Smooth muscle cell (in vitro differentiated cells): ENCODE results near the gene FAM98B. TPM values are rescaled to one million over a fixed set of nuclear protein-coding genes. Genes with fewer than 3 reads are reported as not detected.

Experiments used
- DNase-seq: peaks from one replicate; lab custom pipeline; 2025; ENCODE audit not compliant: unreplicated experiment; lab: John Stamatoyannopoulos, UW
- H2AFZ ChIP-seq: fragments of 200-600 bp; sonication (generic); 2 replicates; pipeline ENCODE4 v1.6.0; 2016; ENCODE audit warnings: antibody characterized with exemption, low read depth, mild to moderate bottlenecking
- H3F3A ChIP-seq: fragments of 200-600 bp; sonication (generic); 2 replicates; pipeline ENCODE4 v1.6.0; 2017; ENCODE audit warnings: antibody characterized with exemption, low read depth
- H3K27ac ChIP-seq: fragments of 200-600 bp; sonication (generic); 2 replicates; pipeline ENCODE4 v1.5.1; 2016; ENCODE audit warnings: low read depth, mild to moderate bottlenecking
- H3K27me3 ChIP-seq: fragments of 200-600 bp; sonication (generic); 2 replicates; pipeline ENCODE4 v1.6.1; 2016; ENCODE audit warnings: low read depth, mild to moderate bottlenecking
- H3K36me3 ChIP-seq: fragments of 200-600 bp; sonication (generic); 2 replicates; pipeline ENCODE4 v1.5.1; 2016; ENCODE audit warnings: low read depth
- H3K4me1 ChIP-seq: fragments of 200-600 bp; sonication (generic); 2 replicates; pipeline ENCODE4 v1.5.1; 2016; ENCODE audit warnings: low read depth
- H3K4me2 ChIP-seq: fragments of 200-600 bp; sonication (generic); 2 replicates; pipeline ENCODE4 v1.6.0; 2016; ENCODE audit warnings: mild to moderate bottlenecking
- H3K4me3 ChIP-seq: fragments of 200-600 bp; sonication (generic); 2 replicates; pipeline ENCODE4 v1.5.1; 2016; ENCODE audit warnings: mild to moderate bottlenecking
- H3K79me2 ChIP-seq: fragments of 200-600 bp; sonication (generic); 2 replicates; pipeline ENCODE4 v1.6.0; 2016; ENCODE audit warnings: low read depth, mild to moderate bottlenecking
- H3K9ac ChIP-seq: fragments of 200-600 bp; sonication (generic); 2 replicates; pipeline ENCODE4 v1.6.0; 2016; ENCODE audit warnings: low read depth
- H3K9me3 ChIP-seq: fragments of 200-600 bp; sonication (generic); replicated peaks from 2 replicates; pipeline ENCODE4 v1.5.1; 2016; ENCODE audit warnings: low read depth
- H4K20me1 ChIP-seq: fragments of 200-600 bp; sonication (generic); 2 replicates; pipeline ENCODE4 v1.6.0; 2016; ENCODE audit warnings: low read depth
- WGBS: methylation state at CpG from one replicate; pipeline ENCODE4 v1.1.7; 2016; ENCODE audit warnings: low lambda C conversion rate; 5-methylcytosine and 5-hydroxymethylcytosine counted together
- polyA plus RNA-seq: library from polyadenylated mRNA; unstranded; fragments of >200 nt; fragmentation: Nextera tagmentation; extraction: Ambion mirVana; gene quantifications from 2 replicates; pipeline ENCODE4 v1.2.1, GENCODE V29; 2016
- total RNA-seq: library from RNA; depleted of rRNA; stranded (reverse); fragments of >200 nt; gene quantifications from 2 replicates; pipeline ENCODE4 v1.2.3, GENCODE V29; 2014
- TF ChIP-seq, protein P1 (sequence below): fragments of 200-600 bp; sonication (generic); IDR thresholded peaks from 2 replicates; pipeline ENCODE4 v1.5.1; 2017; ENCODE audit warnings: borderline replicate concordance, mild to moderate bottlenecking, antibody characterized with exemption; ENCODE audit not compliant: insufficient read depth, poor library complexity, severe bottlenecking

Gene FAM98B
- total and polyA plus RNA-seq, 2 experiments from 2014 or later = 1.4 to 5.1 TPM

DNA sequence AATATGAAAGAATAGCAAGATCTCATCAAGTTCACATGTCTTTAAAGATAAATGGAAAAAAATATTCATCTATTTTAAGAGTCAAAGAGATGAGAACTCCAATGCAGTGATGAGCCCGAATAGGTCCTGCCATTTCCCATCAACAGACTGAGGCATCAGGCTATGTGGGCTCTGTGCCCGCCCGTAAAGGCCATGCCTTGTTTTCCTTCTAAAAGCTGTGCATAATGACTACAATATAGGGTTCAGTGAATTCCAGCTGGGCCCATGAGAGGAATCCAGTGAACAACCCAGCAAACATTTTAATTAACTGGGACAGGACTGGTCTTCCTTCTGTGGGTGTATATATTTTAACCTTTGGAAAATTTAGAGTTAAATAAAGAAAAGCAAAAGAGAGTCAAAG is 66.1 kb downstream of the FAM98B start:
- Histone ChIP-seq H3K4me1 (no peaks in the 10 kb centered on the region), H3K9me3 (no peaks in the 10 kb centered on the region), H3K9ac (no peak overlapping the region), H3K27me3 (no peaks in the 10 kb centered on the region), H2AFZ (no peak overlapping the region), H3K36me3 (no peaks in the 10 kb centered on the region), H4K20me1 (no peaks in the 10 kb centered on the region), H3K4me3 (no peak overlapping the region), H3F3A (no peaks in the 10 kb centered on the region), H3K4me2 (no peak overlapping the region), H3K27ac (no peak overlapping the region), H3K79me2 (no peaks in the 10 kb centered on the region)
- TF ChIP-seq, protein P1, sequence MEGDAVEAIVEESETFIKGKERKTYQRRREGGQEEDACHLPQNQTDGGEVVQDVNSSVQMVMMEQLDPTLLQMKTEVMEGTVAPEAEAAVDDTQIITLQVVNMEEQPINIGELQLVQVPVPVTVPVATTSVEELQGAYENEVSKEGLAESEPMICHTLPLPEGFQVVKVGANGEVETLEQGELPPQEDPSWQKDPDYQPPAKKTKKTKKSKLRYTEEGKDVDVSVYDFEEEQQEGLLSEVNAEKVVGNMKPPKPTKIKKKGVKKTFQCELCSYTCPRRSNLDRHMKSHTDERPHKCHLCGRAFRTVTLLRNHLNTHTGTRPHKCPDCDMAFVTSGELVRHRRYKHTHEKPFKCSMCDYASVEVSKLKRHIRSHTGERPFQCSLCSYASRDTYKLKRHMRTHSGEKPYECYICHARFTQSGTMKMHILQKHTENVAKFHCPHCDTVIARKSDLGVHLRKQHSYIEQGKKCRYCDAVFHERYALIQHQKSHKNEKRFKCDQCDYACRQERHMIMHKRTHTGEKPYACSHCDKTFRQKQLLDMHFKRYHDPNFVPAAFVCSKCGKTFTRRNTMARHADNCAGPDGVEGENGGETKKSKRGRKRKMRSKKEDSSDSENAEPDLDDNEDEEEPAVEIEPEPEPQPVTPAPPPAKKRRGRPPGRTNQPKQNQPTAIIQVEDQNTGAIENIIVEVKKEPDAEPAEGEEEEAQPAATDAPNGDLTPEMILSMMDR = no peak
- WGBS = 93% methylated on average over 3 of the region's 3 CpGs
- DNase-seq = no peak

DNA sequence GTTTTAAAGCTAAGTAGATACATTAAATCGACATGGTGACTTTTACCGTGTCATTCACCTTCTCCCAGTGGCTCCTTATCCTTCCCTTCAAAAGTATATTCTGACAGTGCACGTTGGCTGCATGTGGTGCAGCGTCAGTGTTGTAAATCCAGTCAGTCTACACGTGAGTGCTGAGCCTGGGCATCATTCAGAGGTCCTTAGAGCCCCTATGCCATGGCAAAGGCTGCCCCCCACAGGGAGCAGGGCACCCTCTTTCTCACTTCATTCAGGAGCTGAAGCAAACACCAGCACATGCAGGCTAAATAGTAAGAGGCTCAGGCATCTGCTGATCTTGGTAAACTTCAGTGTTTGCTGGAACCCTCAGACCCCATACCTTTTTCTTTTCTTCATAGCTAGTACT is 67.4 kb downstream of the FAM98B start:
- DNase-seq = no peak
- no peak overlapping the region for H3K4me2 ChIP-seq
- no peaks in the 10 kb centered on the region for H3K4me1 ChIP-seq
- H3K79me2 ChIP-seq = no peaks in the 10 kb centered on the region
- no peaks in the 10 kb centered on the region for H4K20me1 ChIP-seq
- no peaks in the 10 kb centered on the region for H3K36me3 ChIP-seq
- 63% methylated on average over 5 of the region's 5 CpGs for WGBS
- TF ChIP-seq, protein P1 = no peak
- no peak overlapping the region for H3K9ac ChIP-seq
- H2AFZ ChIP-seq = no peak overlapping the region
- no peak overlapping the region for H3K4me3 ChIP-seq
- no peak overlapping the region for H3K27ac ChIP-seq
- no peaks in the 10 kb centered on the region for H3F3A ChIP-seq
- no peaks in the 10 kb centered on the region for H3K9me3 ChIP-seq
- no peaks in the 10 kb centered on the region for H3K27me3 ChIP-seq

DNA sequence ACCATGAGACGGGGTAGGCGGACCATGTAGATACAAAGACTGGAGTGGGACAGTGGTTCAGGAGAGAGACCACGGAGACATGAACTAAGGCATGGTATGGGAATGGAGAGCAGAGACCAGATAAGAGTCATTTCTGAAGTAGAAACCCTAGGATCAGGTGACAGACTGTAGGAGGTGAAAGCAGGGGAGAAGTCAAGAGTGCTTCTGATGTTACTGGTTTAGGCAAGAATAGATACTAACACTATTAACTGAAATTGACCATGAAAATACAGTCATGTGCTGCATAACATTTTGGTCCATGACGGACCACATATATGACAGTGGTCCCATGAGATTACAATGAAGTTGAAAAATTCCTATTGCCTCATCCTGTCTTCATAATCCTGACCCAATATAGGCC is 69.0 kb downstream of the FAM98B start:
- Histone ChIP-seq H3K9ac (no peak overlapping the region), H3F3A (no peaks in the 10 kb centered on the region), H3K36me3 (no peaks in the 10 kb centered on the region), H3K4me3 (no peak overlapping the region), H3K4me2 (no peak overlapping the region), H3K4me1 (no peaks in the 10 kb centered on the region), H3K27me3 (no peaks in the 10 kb centered on the region), H2AFZ (no peak overlapping the region), H4K20me1 (no peaks in the 10 kb centered on the region), H3K27ac (no peak overlapping the region), H3K79me2 (no peaks in the 10 kb centered on the region), H3K9me3 (no peaks in the 10 kb centered on the region)
- 90% methylated on average over 4 of the region's 4 CpGs for WGBS
- no peak for DNase-seq
- TF ChIP-seq, protein P1 = no peak

DNA sequence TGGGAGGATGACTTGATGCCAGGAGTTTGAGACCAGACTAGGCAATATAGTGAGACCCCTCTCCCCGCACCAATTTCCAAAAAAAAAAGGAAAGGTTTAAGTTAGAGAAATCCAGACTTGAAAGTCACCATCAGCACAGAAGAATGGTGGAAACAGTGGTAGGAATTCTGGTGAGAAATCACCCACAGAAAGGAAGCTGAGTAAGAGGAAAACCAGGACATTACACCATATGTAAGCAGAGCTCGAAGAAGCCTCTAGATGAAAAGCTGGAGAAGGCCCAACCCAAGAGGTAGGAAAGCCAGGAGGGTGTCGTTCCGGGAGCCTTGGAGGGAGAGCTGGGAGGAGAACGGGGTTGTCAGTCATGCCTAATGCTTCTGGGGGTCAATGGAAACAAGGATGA is 70.2 kb downstream of the FAM98B start:
- Histone ChIP-seq H4K20me1 (no peaks in the 10 kb centered on the region), H3K9ac (no peak overlapping the region), H3K4me1 (no peaks in the 10 kb centered on the region), H3F3A (no peaks in the 10 kb centered on the region), H3K4me3 (no peak overlapping the region), H3K27me3 (no peaks in the 10 kb centered on the region), H3K36me3 (no peaks in the 10 kb centered on the region), H2AFZ (no peak overlapping the region), H3K4me2 (no peak overlapping the region), H3K27ac (no peak overlapping the region), H3K79me2 (no peaks in the 10 kb centered on the region), H3K9me3 (no peaks in the 10 kb centered on the region)
- TF ChIP-seq, protein P1 = no peak
- no peak for DNase-seq
- 94% methylated on average over 5 of the region's 5 CpGs for WGBS
